Thymus (tissue), 11 donors: ENCODE results near the gene TGM3. TPM values are rescaled to one million over a fixed set of nuclear protein-coding genes. Genes with fewer than 3 reads are reported as not detected.
"Not testable (repeated sequence)": the region's sequence is repeated elsewhere in the genome, so short reads cannot be mapped to it uniquely, and the experiment has no call there.

Source experiments
- DNase-seq, 9 donors: peaks; one replicate each; pipeline ENCODE4 v3.0.0-alpha.2; 2013; ENCODE audit warnings: low spot score in 9 of 9, low read depth in 6 of 9, missing footprints in 1 of 9
- H3K27ac ChIP-seq, 2 donors: one replicate each; pipeline ENCODE4 v1.5.1; 2013; ENCODE audit warnings: control low read depth in 1 of 2, low read depth in 1 of 2, low read length in 1 of 2, mild to moderate bottlenecking in 1 of 2, moderate library complexity in 1 of 2
- H3K27me3 ChIP-seq, 2 donors: one replicate each; pipeline ENCODE4 v1.5.1; 2013; ENCODE audit warnings: low read length in 1 of 2; ENCODE audit not compliant: control insufficient read depth in 2 of 2, insufficient read depth in 1 of 2
- H3K36me3 ChIP-seq, 2 donors: one replicate each; pipeline ENCODE4 v1.5.1; 2013; ENCODE audit warnings: low read length in 1 of 2, mild to moderate bottlenecking in 1 of 2, moderate library complexity in 1 of 2; ENCODE audit not compliant: control insufficient read depth in 2 of 2, insufficient read depth in 2 of 2
- H3K4me1 ChIP-seq, 2 donors: one replicate each; pipeline ENCODE4 v1.5.1; 2013; ENCODE audit warnings: low read length in 2 of 2; ENCODE audit not compliant: control insufficient read depth in 2 of 2, insufficient read depth in 2 of 2
- H3K4me3 ChIP-seq, 2 donors: one replicate each; pipeline ENCODE4 v1.5.1; 2013; ENCODE audit warnings: low read length in 2 of 2, control low read depth in 1 of 2, mild to moderate bottlenecking in 1 of 2
- H3K9me3 ChIP-seq, 2 donors: one replicate each; pipeline ENCODE4 v1.5.1; 2013; ENCODE audit warnings: low read length in 1 of 2, mild to moderate bottlenecking in 1 of 2; ENCODE audit not compliant: control insufficient read depth in 2 of 2, insufficient read depth in 1 of 2
- WGBS: extraction: QIAGEN DNeasy Blood & Tissue Kit; methylation state at CpG from one replicate; pipeline ENCODE4 v1.1.7; 2013; 5-methylcytosine and 5-hydroxymethylcytosine counted together
- polyA plus RNA-seq: library from polyadenylated mRNA; stranded (reverse); fragments of 200-250 nt; gene quantifications from one replicate; pipeline ENCODE4 v1.2.3, GENCODE V29; 2013
- total RNA-seq: library from RNA; stranded (reverse); fragments of 120-200 nt; gene quantifications from one replicate; pipeline ENCODE4 v1.2.4, GENCODE V29; 2013
- donor health status: healthy.

Gene TGM3
- total and polyA plus RNA-seq, 2 donors, result 0.28 to 0.66 TPM

GRCh38 chr20:2259731-2260130, 36.1 kb upstream of the TGM3 start:
- H3K9me3 ChIP-seq, result no peaks in the 10 kb centered on the region
- no peaks in the 10 kb centered on the region for H3K36me3 ChIP-seq
- WGBS, result 91% methylated on average over 6 of the region's 6 CpGs
- H3K27ac ChIP-seq, result no peak overlapping the region
- no peaks in the 10 kb centered on the region for H3K4me1 ChIP-seq
- H3K4me3 ChIP-seq, result no peak overlapping the region
- no peaks in the 10 kb centered on the region for H3K27me3 ChIP-seq
- no peak for DNase-seq

GRCh38 chr20:2260250-2260649, 35.6 kb upstream of the TGM3 start:
- H3K9me3 ChIP-seq, result no peaks in the 10 kb centered on the region
- no peak overlapping the region for H3K4me3 ChIP-seq
- no peaks in the 10 kb centered on the region for H3K36me3 ChIP-seq
- no peaks in the 10 kb centered on the region for H3K4me1 ChIP-seq
- no peak for DNase-seq
- WGBS, result 95% methylated on average over 9 of the region's 9 CpGs
- no peak overlapping the region for H3K27ac ChIP-seq
- no peaks in the 10 kb centered on the region for H3K27me3 ChIP-seq

- H3K4me3 ChIP-seq, result no peak overlapping the region
- H3K4me1 ChIP-seq, result no peaks in the 10 kb centered on the region
- no peaks in the 10 kb centered on the region for H3K27me3 ChIP-seq
- H3K27ac ChIP-seq, result no peak overlapping the region
- no peaks in the 10 kb centered on the region for H3K36me3 ChIP-seq
- WGBS, result 86% methylated on average over 8 of the region's 8 CpGs
- DNase-seq, result no peak
- no peaks in the 10 kb centered on the region for H3K9me3 ChIP-seq
Observed at GRCh38 chr20:2261046-2261485, 34.7 kb upstream of the TGM3 start.

- Histone ChIP-seq H3K4me1 (no peaks in the 10 kb centered on the region), H3K27me3 (no peaks in the 10 kb centered on the region), H3K36me3 (no peaks in the 10 kb centered on the region), H3K27ac (no peak overlapping the region), H3K9me3 (no peaks in the 10 kb centered on the region), H3K4me3 (no peak overlapping the region)
- no peak for DNase-seq
- WGBS, result 97% methylated on average over 4 of the region's 4 CpGs
Observed at GRCh38 chr20:2261629-2262028, 34.2 kb upstream of the TGM3 start.

GRCh38 chr20:2264118-2264517, 31.7 kb upstream of the TGM3 start:
- no peaks in the 10 kb centered on the region for H3K4me1 ChIP-seq
- no peaks in the 10 kb centered on the region for H3K36me3 ChIP-seq
- H3K4me3 ChIP-seq, result no peak overlapping the region
- no peaks in the 10 kb centered on the region for H3K9me3 ChIP-seq
- WGBS, result 95% methylated on average over 3 of the region's 3 CpGs
- no peak overlapping the region for H3K27ac ChIP-seq
- H3K27me3 ChIP-seq, result no peaks in the 10 kb centered on the region
- no peak for DNase-seq

GRCh38 chr20:2264621-2265374, 31.0 kb upstream of the TGM3 start:
- not testable (repeated sequence) for H3K9me3 ChIP-seq, H3K27ac ChIP-seq, H3K4me3 ChIP-seq, H3K36me3 ChIP-seq, H3K27me3 ChIP-seq, H3K4me1 ChIP-seq, DNase-seq
- WGBS, result 83% methylated on average over 12 of the region's 12 CpGs

GRCh38 chr20:2273634-2274302, 22.0 kb upstream of the TGM3 start:
- H3K27me3 ChIP-seq, result no peaks in the 10 kb centered on the region
- DNase-seq, result no peak
- no peak overlapping the region for H3K27ac ChIP-seq
- no peak overlapping the region for H3K4me3 ChIP-seq
- 96% methylated on average over 7 of the region's 7 CpGs for whole genome bisulfite sequencing
- H3K36me3 ChIP-seq, result no peaks in the 10 kb centered on the region
- H3K4me1 ChIP-seq, result no peaks in the 10 kb centered on the region
- H3K9me3 ChIP-seq, result no peaks in the 10 kb centered on the region

- H3K9me3 ChIP-seq, result no peaks in the 10 kb centered on the region
- no peak for DNase-seq
- WGBS, result 89% methylated on average over 1 of the region's 1 CpG
- no peaks in the 10 kb centered on the region for H3K27me3 ChIP-seq
- H3K4me1 ChIP-seq, result no peaks in the 10 kb centered on the region
- no peaks in the 10 kb centered on the region for H3K36me3 ChIP-seq
- no peak overlapping the region for H3K4me3 ChIP-seq
- H3K27ac ChIP-seq, result no peak overlapping the region
Observed at GRCh38 chr20:2276015-2276414, 19.8 kb upstream of the TGM3 start.

GRCh38 chr20:2279253-2279779, 16.5 kb upstream of the TGM3 start:
- Histone ChIP-seq H3K9me3 (no peaks in the 10 kb centered on the region), H3K36me3 (no peaks in the 10 kb centered on the region), H3K27ac (no peak overlapping the region), H3K4me1 (no peaks in the 10 kb centered on the region), H3K27me3 (no peaks in the 10 kb centered on the region), H3K4me3 (no peak overlapping the region)
- no peak for DNase-seq
- 77% methylated on average over 5 of the region's 5 CpGs for WGBS
